ENCODE results near the gene SRXN1. TPM values are rescaled to one million over a fixed set of nuclear protein-coding genes. Genes with fewer than 3 reads are reported as not detected.

The SRXN1 gene
- total and polyA plus RNA-seq, 2 experiments from 2014 or later = 58.6 to 94.1 TPM

DNA sequence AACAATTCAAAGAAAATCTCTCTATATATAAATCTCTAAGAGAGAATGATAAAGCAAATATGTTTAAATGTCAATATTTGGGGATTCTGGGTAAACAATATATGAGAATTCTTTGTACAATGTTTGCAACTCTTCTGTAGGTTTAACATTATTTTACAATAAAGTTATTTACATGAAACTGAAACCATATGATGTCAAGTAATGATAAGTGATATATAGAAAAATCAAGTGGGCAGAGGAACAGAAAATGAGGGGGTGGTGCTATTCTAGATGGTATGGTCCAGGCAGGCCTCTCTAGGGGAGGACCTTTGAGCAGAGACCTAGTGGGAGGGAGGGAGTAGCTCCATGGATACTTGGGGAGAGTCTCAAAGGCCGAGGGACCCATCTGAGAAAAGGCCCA lies 39.0 kb upstream of the SRXN1 start:
- in situ Hi-C loops (cut with MboI) = no loop called here
- DNase-seq = no peak
- Histone ChIP-seq H4K20me1 (ENCODE audit: insufficient read depth) (no peaks in the 10 kb centered on the region), H3K9ac (no peak overlapping the region), H3K9me2 (ENCODE audit: insufficient read depth) (no peaks in the 10 kb centered on the region), H3F3A (ENCODE audit: insufficient read depth) (no peaks in the 10 kb centered on the region), H3K79me2 (ENCODE audit: insufficient read depth) (no peaks in the 10 kb centered on the region), H3K4me3 (no peak overlapping the region), H3K27me3 (replicated peaks; ENCODE audit: insufficient read depth) (peaks cover 33% of the 10 kb centered on the region), H2AFZ (no peak overlapping the region), H3K27ac (no peak overlapping the region), H3K4me2 (ENCODE audit: unreplicated experiment) (no peak overlapping the region), H3K9me3 (ENCODE audit: low read depth) (no peaks in the 10 kb centered on the region), H3K36me3 (ENCODE audit: low read depth) (no peaks in the 10 kb centered on the region), H3K4me1 (ENCODE audit: insufficient read depth) (no peaks in the 10 kb centered on the region)
- TF ChIP-seq EZH2 (IDR thresholded peaks at IDR 0.05; ENCODE audit: insufficient read depth, poor library complexity, severe bottlenecking) (no peak), EZH2phosphoT487 (IDR thresholded peaks at IDR 0.05; ENCODE audit: insufficient read depth, low read depth) (no peak)
- WGBS, 2 experiments (ENCODE audit: low coverage in 1 of 2, low lambda C conversion rate in 2 of 2, missing lambda C conversion rate in 2 of 2) = 0% methylated on average over 1 of the region's 1 CpG

DNA sequence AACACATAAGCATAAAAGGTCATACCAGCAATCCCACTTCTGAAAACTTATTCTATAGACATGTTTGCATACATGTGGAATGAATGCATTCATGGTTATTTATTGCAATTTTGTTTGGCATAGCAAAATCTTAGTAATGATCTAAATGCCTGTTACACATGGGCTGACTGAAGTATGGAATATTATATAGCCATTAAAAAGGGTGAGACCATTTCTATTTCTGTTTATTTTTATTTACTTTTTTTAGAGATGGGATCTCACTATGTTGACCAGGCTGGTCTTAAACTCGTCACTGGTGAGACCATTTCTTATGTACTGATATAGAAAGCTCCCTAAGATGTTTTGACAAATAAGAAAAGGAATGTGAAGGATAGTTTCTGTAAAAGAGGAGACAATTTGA lies 36.9 kb upstream of the SRXN1 start:
- Histone ChIP-seq H3K4me1 (ENCODE audit: insufficient read depth) (no peaks in the 10 kb centered on the region), H3K4me2 (ENCODE audit: unreplicated experiment) (no peak overlapping the region), H2AFZ (no peak overlapping the region), H4K20me1 (ENCODE audit: insufficient read depth) (no peaks in the 10 kb centered on the region), H3K9me3 (ENCODE audit: low read depth) (no peaks in the 10 kb centered on the region), H3K79me2 (ENCODE audit: insufficient read depth) (no peaks in the 10 kb centered on the region), H3K9me2 (ENCODE audit: insufficient read depth) (no peaks in the 10 kb centered on the region), H3K27me3 (replicated peaks; ENCODE audit: insufficient read depth) (peaks cover 33% of the 10 kb centered on the region), H3K36me3 (ENCODE audit: low read depth) (no peaks in the 10 kb centered on the region), H3F3A (ENCODE audit: insufficient read depth) (no peaks in the 10 kb centered on the region), H3K4me3 (no peak overlapping the region), H3K27ac (no peak overlapping the region), H3K9ac (no peak overlapping the region)
- 0% methylated on average over 1 of the region's 1 CpG for WGBS, 2 experiments (ENCODE audit: low coverage in 1 of 2, low lambda C conversion rate in 2 of 2, missing lambda C conversion rate in 2 of 2)
- in situ Hi-C loops (cut with MboI) = no loop called here
- DNase-seq = no peak
- TF ChIP-seq EZH2 (IDR thresholded peaks at IDR 0.05; ENCODE audit: insufficient read depth, poor library complexity, severe bottlenecking) (no peak), EZH2phosphoT487 (IDR thresholded peaks at IDR 0.05; ENCODE audit: insufficient read depth, low read depth) (no peak)

DNA sequence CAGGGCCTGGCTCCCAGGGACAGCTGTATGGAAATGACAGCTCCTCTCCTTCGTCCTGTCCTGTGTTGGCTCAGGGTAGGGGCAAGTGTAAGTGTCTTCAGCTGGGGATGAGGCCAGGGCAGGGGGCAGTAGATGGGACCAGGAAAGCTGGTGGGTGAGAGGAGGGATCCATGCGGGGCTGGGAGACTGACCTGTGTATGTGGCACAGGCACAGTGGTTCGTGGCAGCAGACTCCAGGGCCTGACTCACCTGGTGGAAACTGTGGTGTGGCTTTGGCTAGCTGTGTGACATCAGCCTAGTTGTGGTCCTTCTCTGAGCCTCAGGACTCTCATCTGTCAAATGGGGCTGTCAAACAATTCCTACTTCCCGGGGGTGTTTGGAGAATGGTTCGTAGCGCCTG lies 36.3 kb upstream of the SRXN1 start:
- peaks cover 33% of the 10 kb centered on the region for H3K27me3 ChIP-seq (replicated peaks; ENCODE audit: insufficient read depth)
- TF ChIP-seq EZH2 (IDR thresholded peaks at IDR 0.05; ENCODE audit: insufficient read depth, poor library complexity, severe bottlenecking) = no peak
- TF ChIP-seq EZH2phosphoT487 (IDR thresholded peaks at IDR 0.05; ENCODE audit: insufficient read depth, low read depth) = no peak
- no peaks in the 10 kb centered on the region for H3K9me2 ChIP-seq (ENCODE audit: insufficient read depth)
- no peaks in the 10 kb centered on the region for H3K36me3 ChIP-seq (ENCODE audit: low read depth)
- H3K79me2 ChIP-seq (ENCODE audit: insufficient read depth) = no peaks in the 10 kb centered on the region
- no peaks in the 10 kb centered on the region for H3K9me3 ChIP-seq (ENCODE audit: low read depth)
- no peaks in the 10 kb centered on the region for H4K20me1 ChIP-seq (ENCODE audit: insufficient read depth)
- no peak overlapping the region for H2AFZ ChIP-seq
- in situ Hi-C loops (cut with MboI) = no loop called here
- no peak overlapping the region for H3K9ac ChIP-seq
- no peak for DNase-seq
- 51 to 64% methylated on average over 6 of the region's 6 CpGs for WGBS, 2 experiments (ENCODE audit: low coverage in 1 of 2, low lambda C conversion rate in 2 of 2, missing lambda C conversion rate in 2 of 2)
- no peak overlapping the region for H3K27ac ChIP-seq
- no peaks in the 10 kb centered on the region for H3F3A ChIP-seq (ENCODE audit: insufficient read depth)
- no peak overlapping the region for H3K4me3 ChIP-seq
- H3K4me1 ChIP-seq (ENCODE audit: insufficient read depth) = no peaks in the 10 kb centered on the region
- no peak overlapping the region for H3K4me2 ChIP-seq (ENCODE audit: unreplicated experiment)

DNA sequence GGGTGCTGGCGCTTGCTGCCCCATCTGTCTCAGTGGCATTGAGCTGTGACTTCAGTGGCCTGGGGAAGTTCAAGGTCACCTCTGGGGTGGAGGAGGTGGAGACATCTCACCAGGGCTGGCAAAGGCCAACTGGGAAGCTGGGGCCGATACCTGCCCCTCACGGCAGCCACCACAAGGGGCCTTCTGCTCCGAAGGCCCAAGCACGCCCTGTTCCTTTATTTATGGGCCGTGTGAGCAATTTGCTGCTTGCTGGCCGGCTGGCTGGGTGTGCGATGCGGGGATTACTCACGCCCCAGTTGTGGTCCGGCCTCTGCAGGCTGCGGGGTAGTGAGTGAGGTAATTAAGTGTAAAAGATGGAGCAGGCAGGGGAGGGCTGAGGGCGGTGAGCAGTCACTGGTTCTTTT lies 35.8 kb upstream of the SRXN1 start:
- peak; percentile 65 for DNase-seq
- 2 to 6% methylated on average over 11 to 13 of the region's 13 CpGs for WGBS, 2 experiments (ENCODE audit: low coverage in 1 of 2, low lambda C conversion rate in 2 of 2, missing lambda C conversion rate in 2 of 2)
- Histone ChIP-seq H3K9me2 (ENCODE audit: insufficient read depth) (no peaks in the 10 kb centered on the region), H3K4me3 (no peak overlapping the region), H3K9me3 (ENCODE audit: low read depth) (no peaks in the 10 kb centered on the region), H3F3A (ENCODE audit: insufficient read depth) (no peaks in the 10 kb centered on the region), H3K36me3 (ENCODE audit: low read depth) (no peaks in the 10 kb centered on the region), H2AFZ (no peak overlapping the region), H3K79me2 (ENCODE audit: insufficient read depth) (no peaks in the 10 kb centered on the region), H3K27ac (no peak overlapping the region), H4K20me1 (ENCODE audit: insufficient read depth) (no peaks in the 10 kb centered on the region), H3K4me1 (ENCODE audit: insufficient read depth) (no peaks in the 10 kb centered on the region), H3K27me3 (replicated peaks; ENCODE audit: insufficient read depth) (peaks cover 33% of the 10 kb centered on the region), H3K9ac (no peak overlapping the region), H3K4me2 (ENCODE audit: unreplicated experiment) (no peak overlapping the region)
- no peak for TF ChIP-seq EZH2 (IDR thresholded peaks at IDR 0.05; ENCODE audit: insufficient read depth, poor library complexity, severe bottlenecking)
- TF ChIP-seq EZH2phosphoT487 (IDR thresholded peaks at IDR 0.05; ENCODE audit: insufficient read depth, low read depth) = no peak
- in situ Hi-C loops (cut with MboI) = no loop called here
